Muscle of arm (tissue), 12 donors: ENCODE data around the gene TAF10. TPM values are rescaled to one million over a fixed set of nuclear protein-coding genes. Genes with fewer than 3 reads are reported as not detected.
A peak's percentile ranks its signal among the peaks of the same experiment; 100 is the strongest.

Experiments
- DNase-seq: peaks from one replicate; pipeline ENCODE4 v3.0.0-alpha.2; 2013
- polyA plus RNA-seq, 12 donors: library from polyadenylated mRNA; unstranded; fragments of 120-200 nt; gene quantifications; one replicate each; pipeline ENCODE4 v1.2.1, GENCODE V29; 2013; ENCODE audit not compliant: insufficient read length in 12 of 12

Gene TAF10
- polyA plus RNA-seq, 12 donors, result 54.3 to 126 (median 109) TPM; not detected in 1

DNA sequence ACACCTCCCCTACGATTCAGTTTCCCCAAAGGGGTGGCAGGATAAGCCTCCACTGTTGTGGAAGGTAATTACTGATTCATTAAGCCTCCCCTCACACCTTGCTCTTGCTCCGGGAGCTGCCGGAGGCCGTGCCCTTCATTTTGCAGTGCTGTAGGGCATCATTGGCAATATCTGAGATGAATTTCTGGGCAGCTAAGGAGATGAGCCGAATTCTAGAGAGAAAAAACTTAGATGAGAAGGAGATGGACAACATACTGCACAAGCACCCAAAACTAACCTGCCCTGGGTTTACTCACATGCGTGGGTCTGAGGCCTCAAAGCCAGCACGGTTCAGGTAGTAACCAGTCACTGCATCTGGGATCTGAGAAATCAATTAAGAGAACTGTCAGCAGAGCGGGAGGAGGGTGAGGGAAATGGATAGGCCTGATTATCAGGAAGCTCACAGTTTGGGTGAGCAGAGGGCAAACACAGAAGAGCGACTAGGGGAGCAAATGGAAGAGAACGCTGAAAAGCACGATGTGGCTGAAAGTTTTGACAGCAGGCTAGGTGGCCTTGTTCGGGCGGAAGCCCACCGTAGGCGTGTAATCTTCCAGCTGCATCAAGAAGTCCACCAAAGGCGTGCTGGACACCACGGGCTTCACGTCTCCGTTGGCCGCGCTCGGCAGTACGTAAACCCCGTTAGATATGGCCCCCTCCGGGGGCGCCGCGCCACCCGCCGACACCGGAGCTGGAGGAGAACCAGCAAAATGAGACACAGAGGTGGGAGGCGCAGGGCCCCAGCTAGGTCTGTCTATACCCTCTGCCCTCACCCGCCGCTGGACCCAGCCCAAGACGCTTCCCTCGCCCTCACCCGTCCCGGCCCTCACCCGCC is 689 bp downstream of the TAF10 start:
- DNase-seq, result no peak

DNA sequence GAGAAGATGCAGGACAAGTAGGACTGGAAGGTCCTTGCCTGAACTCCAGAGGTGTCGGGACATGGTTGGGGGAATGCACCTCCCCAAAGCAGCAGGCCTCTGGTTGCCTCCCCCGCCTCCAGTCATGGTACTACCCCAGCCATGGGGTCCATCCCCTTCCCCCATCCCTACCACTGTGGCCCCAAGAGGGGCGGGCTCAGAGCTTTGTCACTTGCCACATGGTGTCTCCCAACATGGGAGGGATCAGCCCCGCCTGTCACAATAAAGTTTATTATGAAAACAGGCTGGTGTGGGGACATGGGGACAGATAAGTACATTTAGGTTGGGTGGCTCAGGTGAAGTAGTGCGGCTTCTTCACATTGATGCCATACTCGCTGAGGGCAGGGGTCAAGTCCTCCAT is 1.4 kb downstream of the TAF10 start:
- DNase-seq, result no peak

DNA sequence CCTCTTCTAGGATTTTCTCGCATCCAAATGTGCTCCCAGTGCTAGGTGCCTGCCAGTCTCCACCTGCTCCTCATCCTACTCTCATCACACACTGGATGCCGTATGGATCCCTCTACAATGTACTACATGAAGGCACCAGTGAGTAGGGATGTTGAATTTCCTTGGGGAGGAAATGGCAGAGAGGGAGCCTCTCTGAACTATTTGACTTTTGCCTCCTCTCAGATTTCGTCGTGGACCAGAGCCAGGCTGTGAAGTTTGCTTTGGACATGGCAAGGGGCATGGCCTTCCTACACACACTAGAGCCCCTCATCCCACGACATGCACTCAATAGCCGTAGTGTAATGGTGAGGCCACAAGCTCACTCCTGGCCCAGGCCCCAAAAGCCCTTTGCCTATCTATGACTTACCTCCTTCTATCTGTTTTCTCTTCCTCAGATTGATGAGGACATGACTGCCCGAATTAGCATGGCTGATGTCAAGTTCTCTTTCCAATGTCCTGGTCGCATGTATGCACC is 2.5 kb downstream of the TAF10 start:
- DNase-seq, result no peak

DNA sequence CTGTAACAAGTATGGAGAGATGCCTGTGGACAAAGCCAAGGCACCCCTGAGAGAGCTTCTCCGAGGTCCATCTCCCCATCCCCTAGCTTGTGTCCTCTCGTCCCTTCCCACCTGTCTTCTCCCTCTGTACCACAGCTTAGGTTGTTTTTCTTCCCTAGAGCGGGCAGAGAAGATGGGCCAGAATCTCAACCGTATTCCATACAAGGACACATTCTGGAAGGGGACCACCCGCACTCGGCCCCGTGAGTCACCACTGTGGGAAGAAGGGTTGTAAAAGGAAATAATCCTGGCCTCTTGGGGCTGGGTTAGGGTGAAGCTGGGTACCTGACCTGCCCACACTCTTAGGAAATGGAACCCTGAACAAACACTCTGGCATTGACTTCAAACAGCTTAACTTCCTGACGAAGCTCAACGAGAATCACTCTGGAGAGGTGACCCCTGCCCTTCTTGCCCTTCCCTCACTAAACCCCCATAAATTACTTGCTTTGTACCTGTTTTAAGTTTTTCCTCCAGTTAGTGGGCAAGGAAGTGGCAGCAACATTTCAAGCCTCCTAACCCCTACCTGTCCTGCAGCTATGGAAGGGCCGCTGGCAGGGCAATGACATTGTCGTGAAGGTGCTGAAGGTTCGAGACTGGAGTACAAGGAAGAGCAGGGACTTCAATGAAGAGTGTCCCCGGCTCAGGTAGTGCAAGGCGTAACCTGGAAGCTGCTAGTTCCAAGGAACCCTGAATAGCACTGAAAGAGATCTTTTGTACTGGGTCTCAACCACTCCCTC is 3.1 kb downstream of the TAF10 start:
- no peak for DNase-seq

DNA sequence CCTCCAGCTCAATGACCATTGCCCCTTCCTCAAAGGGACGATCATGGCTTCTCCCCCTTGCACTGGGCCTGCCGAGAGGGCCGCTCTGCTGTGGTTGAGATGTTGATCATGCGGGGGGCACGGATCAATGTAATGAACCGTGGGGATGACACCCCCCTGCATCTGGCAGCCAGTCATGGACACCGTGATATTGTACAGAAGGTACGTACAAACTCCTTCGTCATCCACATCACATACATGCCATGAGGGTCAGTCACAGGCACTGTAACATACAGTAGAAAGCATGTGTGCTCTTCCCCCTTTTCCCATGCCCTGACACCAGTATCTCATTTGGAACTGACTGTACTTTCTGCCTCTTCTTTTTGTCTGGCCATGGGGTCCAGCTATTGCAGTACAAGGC is 4.0 kb downstream of the TAF10 start:
- DNase-seq, result no peak

DNA sequence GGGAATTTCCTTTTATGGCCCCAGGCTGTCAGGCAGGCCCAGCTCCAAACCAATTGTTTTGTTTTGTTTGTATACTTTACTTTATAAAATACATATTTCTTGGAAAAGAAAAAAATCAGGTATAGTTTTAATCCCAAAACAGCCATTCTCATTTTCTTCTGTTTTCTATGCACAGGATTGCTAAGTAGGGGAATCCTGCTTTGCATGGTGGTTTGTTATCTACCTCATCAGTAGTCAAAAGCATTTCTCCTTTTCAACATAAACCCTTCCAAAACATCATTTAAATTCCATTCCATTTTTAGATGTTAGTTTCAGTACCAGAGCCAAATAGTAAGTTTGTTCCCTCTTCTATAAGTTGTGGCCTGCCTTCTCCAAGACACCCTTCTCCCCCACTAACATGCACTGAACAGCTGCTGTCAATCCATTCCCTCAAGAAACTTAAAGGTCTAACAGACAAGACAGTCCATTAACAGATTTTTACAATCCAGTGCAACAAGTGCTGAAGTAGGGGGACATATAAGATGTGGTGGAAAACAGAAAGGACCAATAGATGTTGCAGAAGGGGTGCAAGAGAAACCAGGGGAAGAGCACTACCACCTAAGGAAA is 4.7 kb downstream of the TAF10 start:
- DNase-seq, result no peak

DNA sequence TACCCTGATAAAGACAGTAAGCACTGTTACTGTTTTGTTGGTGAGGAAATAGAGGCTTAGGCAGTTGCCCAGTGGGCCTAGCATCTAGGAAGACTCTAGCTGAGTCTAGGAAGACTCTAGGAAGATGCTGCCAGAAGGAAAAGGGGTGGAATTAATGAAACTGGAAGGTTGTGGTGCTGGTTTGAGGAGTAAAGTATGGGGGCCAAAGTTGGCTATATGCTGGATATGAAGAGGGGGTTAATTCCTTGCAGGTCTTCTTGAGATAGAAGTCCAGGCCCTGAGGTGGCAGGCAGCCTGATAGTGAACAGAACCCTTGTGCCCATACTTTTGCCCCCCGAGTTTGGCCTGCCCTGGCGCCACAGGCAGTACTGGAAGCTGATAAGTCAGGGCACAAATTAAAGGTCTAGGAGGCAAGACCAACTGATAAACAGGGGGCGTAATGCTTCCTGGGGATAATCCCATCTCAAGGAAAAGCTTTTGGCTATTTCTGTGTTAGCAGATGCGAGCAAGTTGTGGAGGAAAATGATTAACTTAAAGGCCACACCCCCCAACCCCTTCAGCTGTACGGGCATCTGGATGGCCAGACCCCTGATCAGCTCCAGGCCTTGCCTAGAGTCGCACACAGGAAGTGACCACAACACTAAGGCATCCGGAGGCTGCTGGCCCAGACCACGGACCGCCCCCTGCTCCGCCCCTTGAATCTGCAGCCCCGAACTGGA is 5.4 kb downstream of the TAF10 start:
- DNase-seq, result peak; percentile 94

DNA sequence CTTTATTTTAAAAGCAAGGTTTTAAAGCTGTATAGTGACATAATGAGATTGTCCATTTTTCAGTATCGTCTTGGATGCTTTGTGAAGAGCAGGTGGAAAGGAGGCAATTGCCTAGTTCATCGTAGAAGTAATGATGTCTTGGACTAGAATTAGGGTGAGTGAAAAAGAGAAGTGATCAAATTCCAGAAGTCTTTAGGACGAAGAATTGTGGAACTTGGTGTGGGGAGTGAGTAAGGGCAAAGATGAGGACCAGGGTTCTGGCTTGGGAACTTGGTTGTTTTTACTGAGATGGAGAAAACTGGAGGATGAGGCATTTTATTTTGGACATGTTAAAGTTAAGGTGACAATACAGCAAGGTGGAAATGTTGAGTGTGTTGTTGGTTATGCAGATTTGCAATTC is 7.2 kb downstream of the TAF10 start:
- no peak for DNase-seq

DNA sequence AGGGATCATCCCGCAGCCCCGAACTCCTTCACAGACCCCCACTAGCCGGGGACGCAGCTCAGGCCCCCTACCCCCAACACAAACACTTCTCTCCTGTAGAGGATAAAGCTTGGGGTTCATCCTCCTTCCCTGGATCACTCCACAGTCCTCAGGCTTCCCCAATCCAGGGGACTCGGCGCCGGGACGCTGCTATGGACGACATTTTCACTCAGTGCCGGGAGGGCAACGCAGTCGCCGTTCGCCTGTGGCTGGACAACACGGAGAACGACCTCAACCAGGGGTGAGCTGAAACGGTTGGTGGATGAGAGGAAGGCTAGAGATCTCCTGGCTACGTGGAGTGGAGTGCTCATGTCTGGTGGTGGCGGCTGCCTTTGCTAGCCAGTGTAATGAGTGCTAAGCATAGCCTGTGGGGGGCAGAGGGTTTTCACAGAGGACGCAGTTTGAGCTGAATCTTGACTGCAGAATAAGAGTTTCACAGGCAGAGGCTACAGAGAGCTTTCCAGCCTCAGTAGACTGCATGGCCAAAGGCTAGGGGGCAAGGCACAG is 7.9 kb downstream of the TAF10 start:
- peak; percentile 67 for DNase-seq

DNA sequence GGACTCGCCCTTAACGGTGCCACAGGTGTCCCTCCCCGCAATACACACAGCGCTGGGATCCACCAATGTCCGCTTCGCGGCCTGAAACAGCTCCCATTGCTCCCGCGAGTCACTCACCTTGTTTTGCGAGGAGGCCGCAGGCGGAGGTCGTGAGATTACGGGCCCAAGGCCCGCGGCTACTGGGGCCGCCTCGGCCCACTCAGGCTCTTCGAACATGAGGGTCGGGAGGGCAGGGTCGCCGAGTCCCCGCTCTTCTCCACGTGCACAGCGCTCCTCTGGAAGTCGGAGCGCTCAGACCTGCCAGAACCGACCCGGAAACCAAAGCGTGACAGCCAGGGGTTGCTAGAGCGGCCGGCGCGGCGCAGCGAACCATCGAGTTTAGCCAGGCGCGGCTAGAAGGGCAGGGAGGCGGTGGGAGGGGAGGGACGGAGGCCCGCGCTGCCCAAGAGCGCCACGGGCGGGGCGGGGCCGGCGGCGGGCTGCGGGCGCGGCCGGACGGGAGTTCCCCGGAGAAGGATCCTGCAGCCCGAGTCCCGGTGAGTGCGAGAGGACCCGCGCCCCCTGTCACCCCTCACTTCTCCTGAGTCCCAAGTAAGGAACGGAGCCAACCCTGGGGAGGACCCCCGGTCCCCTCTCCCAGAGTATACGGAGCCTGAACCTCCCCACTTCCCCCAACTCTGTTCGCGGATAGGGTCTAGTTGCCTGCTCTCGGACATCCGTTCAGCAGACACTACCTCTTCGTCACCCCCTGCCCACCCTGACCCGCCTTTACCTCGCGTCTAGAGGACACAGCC is 8.5 kb downstream of the TAF10 start, which contains the start of the genes ILK and RRP8:
ILK (plus strand) TSS at position 488 of the 794 bp plus-strand sequence. CDS start 498 bp downstream, outside the sequence.
RRP8 (minus strand) TSS at position 330 of the 794 bp plus-strand sequence; CDS start at position 216, 114 bp downstream.
- peak; percentile 88 for DNase-seq

DNA sequence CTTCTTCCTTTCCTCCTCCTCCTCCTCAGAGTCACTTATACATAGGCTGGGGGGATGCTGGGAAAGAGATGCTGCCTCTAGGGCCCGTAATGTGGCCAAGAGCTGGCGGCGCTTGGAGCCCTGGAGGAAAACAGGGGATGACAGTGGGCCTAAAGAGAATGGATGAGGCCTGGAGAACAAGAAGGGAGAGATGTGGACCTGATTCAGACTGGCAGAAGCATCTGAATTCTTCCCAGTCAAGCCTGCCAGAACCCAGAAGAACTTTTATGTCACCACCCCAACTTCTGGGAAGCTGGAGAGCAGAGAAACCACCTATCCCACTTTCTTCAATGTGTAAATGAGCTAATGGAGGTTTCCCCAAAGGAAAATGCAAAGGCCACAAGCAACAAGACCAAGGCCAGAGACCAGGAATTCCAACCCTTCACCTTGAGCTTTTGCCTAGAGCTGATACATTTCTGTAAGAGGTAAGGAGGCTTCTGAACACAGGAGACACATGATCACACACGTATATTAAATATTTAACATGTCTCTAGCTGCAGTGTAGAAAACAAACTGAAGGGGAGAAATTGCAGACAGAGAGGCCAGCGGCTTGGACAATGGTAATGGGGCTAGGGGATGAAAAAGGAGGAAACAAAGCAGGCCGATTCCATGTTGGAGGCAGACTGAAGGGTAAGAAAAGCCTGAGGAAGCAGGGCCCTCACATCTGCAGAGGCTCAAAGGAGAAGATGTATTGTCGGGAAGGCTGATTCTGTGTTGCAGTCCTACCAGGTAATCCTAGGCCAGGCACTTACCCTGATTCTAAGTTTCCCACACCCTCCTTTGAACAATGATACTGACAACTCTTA is 9.7 kb downstream of the TAF10 start:
- no peak for DNase-seq

DNA sequence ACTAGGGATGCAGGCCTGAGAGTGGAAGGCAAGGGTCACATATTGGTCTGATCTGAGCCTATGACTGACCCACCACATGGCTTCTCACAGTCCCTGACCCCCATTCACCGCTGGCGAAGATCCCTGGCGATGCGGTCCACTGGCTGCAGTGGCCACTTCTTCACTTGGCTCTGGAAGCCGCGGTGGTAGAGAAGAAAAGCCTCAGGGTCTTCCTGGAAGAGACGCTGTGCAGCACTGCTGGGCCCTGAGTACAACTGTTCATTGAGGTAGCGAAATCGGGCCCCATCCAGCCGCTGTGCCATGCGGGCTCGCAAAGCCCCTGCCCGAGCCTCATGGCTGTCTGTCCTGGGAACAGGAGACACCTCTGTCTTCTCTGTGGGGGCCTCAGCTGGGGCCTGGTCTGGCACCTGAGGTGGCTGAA is 11.0 kb downstream of the TAF10 start:
- no peak for DNase-seq

DNA sequence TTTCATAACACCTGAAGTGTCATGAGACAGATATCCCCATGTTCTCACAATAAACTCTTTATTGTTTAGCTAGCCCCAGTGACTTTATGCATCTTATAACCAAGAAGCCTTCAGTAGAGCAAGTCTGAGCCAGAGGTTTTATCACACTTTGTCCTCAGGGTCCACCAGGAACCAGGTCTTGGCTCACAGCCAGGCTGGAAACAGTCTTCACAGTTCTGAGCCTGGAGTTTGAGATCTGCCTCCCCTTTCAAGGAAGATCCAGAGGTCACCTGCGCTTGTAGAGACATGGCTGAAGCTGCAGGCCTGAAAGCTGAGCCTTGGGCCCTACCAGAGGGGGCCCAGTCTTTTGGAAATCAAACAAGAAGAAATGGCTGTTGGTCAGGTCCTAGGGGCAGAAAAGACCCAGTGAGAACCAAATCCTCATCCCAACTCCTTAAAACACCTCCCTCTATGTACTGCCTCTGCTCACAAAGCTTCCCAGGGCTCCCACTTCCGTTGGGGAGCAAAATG is 12.1 kb downstream of the TAF10 start:
- no peak for DNase-seq

DNA sequence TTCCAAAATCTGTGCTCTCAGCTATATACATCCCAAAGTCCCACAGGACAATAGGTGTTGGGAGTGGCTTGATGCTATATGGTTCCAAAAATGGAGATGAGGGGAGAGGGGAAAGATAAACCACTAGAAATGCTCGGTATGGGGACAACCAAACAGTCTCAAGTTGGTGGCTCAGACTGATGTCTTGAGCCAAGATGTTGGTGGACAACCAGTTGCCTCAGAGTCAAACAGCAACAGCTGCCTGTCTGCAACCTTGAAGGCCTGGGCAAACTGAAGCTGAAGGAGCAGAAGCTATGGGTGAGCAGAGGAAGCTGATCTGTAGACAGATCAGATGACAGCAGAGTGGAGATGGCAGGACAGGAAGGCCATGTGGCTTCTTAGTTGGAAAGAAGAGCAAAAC is 12.6 kb downstream of the TAF10 start:
- no peak for DNase-seq

DNA sequence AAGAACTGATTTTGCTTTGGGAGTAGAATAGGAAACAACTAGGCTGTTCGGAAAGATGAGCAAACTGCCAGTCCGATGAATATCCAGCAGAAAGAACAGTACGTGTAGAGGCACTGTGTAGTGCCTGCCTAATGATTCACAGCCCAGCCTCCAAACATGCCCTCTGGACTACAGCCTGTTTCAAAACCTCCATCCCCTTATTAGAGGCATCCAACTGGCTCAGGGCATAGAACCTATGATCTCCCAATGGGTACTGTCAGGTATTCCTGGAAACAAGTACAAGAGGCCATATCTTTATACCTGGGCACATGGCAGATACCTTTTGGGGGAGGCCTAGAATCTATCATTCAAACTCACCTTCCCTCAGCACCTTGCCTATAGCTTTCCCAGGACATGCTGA is 13.5 kb downstream of the TAF10 start:
- DNase-seq, result no peak

DNA sequence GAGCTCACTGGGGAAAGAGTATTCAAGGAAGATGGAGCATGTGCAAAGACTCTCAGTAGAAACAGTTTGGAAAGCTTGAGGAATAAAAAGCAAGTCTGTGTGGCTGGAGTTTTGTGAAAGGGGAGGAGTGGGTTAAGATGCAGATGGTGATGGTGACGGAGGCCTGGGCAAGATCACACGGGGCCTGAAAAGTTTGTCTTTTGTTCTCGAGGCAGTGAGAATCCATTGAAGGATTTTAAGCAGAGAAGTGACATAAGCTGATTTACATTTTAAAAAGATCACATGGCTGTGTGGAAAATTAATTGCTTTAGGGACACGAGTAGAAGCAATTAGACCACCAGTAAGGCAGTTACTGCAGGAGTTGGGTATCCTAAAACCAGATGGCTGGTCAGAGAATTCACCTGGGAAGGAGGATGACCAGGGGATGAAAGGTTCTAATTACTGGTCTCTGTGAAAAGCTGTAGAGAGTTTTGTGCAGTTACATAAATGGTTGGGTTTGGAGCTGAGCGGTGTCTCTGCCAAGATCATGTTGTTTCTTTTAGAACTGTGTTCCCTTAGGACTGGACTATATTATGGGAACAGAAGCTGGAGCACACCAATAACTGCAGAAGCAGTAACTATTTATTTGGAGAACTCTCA is 15.7 kb downstream of the TAF10 start:
- DNase-seq, result no peak

DNA sequence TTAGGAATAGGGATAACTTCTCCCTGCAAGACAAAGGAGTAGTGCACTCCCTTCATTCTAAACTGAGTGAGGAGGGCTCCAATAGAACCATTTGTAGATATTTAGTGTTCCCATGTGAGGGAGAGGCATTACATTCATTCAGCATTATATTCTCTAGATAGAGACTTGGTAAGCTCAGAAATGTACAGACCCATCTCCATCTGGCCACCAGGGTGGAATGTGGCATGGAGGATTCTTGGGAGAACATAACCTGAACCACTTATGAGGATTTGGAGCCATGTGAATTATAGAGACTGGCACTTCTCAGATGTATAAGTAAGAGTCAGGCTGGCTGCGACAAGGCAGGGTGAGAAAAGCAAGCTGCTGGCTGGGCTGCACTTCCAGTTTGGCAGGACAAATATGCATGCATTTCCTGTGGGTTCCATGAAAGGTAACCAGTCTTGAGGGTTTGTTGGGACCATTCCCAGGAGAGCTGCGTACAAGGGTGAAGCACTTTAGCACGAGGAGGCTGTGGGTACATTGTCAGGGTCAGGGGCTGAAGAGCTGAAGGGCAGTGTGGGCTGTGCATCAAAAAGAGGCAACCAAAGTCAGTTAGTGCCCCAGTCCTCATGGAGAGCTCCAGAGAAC is 17.8 kb downstream of the TAF10 start:
- no peak for DNase-seq

DNA sequence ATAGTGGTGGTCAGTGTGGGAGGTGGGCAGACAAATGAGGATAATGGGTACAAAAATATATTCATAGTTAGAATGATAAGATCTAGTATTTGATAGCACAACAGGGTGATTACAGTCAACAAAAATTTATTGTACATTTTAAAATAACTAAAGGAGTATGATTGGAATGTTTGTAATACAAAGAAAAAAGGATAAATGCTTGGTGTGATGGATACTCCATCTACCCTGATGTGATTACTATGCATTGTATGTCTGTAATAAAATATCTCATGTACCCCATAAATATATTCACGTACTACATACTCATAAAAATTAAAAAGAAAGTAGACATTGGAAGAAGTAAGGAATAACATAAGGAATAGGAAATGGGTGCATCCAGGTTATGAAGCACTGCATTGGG is 24.0 kb downstream of the TAF10 start:
- no peak for DNase-seq
